ENCODE data around the gene USP53.
"Not testable (repeated sequence)": the region's sequence is repeated elsewhere in the genome, so short reads cannot be mapped to it uniquely, and the experiment has no call there.

The USP53 gene

DNA sequence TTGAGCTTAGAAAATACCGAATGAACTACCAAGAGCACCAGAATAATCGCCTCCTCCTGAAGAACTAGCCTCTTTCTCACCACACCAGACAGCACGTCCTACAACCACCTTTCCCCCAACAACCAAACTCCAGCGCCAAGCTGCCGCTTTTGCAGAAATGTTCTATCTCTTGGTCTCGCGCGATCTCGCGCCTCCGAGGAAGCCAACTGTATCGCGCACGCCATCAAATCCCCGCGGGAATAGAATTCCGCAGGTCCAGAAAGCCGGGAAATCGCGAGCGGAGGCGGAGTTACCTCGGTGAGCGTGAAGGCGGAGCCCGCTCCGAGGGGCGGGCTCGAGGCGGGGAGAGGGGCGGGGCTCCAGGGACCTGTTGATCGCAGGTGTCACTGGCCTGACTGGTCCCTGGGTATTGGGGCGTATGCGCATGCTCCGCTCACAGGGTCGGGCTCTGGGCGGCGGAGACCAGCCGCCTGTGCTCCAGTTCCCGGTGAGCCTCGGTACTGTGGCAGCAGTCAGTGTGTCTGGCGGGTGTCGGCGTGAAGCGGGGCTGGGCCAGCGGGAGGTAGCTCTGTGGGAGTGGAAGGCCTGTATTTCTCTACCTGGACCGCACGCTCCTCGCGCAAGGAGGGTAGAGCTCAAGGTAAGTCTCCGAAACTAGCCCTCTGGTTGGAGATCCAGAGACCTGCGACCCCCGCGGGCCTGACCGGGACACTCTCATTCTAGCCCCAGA lies at the start of gene USP53:
USP53 (plus strand) TSS at position 480 of the 730 bp plus-strand sequence. CDS start 27,047 bp downstream, outside the sequence.
- no peaks in the 10 kb centered on the region for H3K4me1 ChIP-seq (ENCODE audit: control insufficient read depth, insufficient read depth, low read length)
- H3K9ac ChIP-seq (ENCODE audit: low read length in 2 of 2) = peak within 1 kb of the TSS; percentile 94 to 95
- no peaks in the 10 kb centered on the region for H3K36me3 ChIP-seq (ENCODE audit: control insufficient read depth in 2 of 2, insufficient read depth in 2 of 2, low read length in 2 of 2)
- H3K27ac ChIP-seq (ENCODE audit: low read length) = peak within 1 kb of the TSS; percentile 87
- peak within 1 kb of the TSS; percentile 95 to 98 for H3K4me3 ChIP-seq (ENCODE audit: low read length in 2 of 2)
- no peaks in the 10 kb centered on the region for H3K27me3 ChIP-seq (ENCODE audit: control insufficient read depth in 1 of 2, insufficient read depth in 2 of 2, low read length in 2 of 2)
- no peaks in the 10 kb centered on the region for H3K9me3 ChIP-seq (ENCODE audit: control insufficient read depth in 2 of 2, low read length in 2 of 2)

GRCh38 chr4:119165767-119166166 lies 46.7 kb upstream of the USP53 start:
- Histone ChIP-seq H3K4me1 (ENCODE audit: control insufficient read depth, insufficient read depth, low read length) (no peaks in the 10 kb centered on the region), H3K9ac (ENCODE audit: low read length in 2 of 2) (no peak overlapping the region), H3K27ac (ENCODE audit: low read length) (no peak overlapping the region)

GRCh38 chr4:119170195-119170594 lies 42.3 kb upstream of the USP53 start:
- no peak overlapping the region for H3K4me3 ChIP-seq (ENCODE audit: low read length in 2 of 2)
- H3K27ac ChIP-seq (ENCODE audit: low read length) = no peak overlapping the region
- H3K27me3 ChIP-seq (ENCODE audit: control insufficient read depth in 1 of 2, insufficient read depth in 2 of 2, low read length in 2 of 2) = no peaks in the 10 kb centered on the region
- H3K36me3 ChIP-seq (ENCODE audit: control insufficient read depth in 2 of 2, insufficient read depth in 2 of 2, low read length in 2 of 2) = no peaks in the 10 kb centered on the region
- no peak overlapping the region for H3K9ac ChIP-seq (ENCODE audit: low read length in 2 of 2)
- H3K4me1 ChIP-seq (ENCODE audit: control insufficient read depth, insufficient read depth, low read length) = no peaks in the 10 kb centered on the region
- H3K9me3 ChIP-seq (ENCODE audit: control insufficient read depth in 2 of 2, low read length in 2 of 2) = no peaks in the 10 kb centered on the region

More at GRCh38 chr4:119165767-119166166, 46.7 kb upstream of the USP53 start:
- no peak overlapping the region for H3K4me3 ChIP-seq (ENCODE audit: low read length in 2 of 2)
- H3K27me3 ChIP-seq (ENCODE audit: control insufficient read depth in 1 of 2, insufficient read depth in 2 of 2, low read length in 2 of 2) = no peaks in the 10 kb centered on the region
- no peaks in the 10 kb centered on the region for H3K36me3 ChIP-seq (ENCODE audit: control insufficient read depth in 2 of 2, insufficient read depth in 2 of 2, low read length in 2 of 2)
- no peaks in the 10 kb centered on the region for H3K9me3 ChIP-seq (ENCODE audit: control insufficient read depth in 2 of 2, low read length in 2 of 2)

- no peak overlapping the region for H3K4me3 ChIP-seq (ENCODE audit: low read length in 2 of 2)
- H3K9me3 ChIP-seq (ENCODE audit: control insufficient read depth in 2 of 2, low read length in 2 of 2) = no peaks in the 10 kb centered on the region
- H3K9ac ChIP-seq (ENCODE audit: low read length in 2 of 2) = no peak overlapping the region
- H3K36me3 ChIP-seq (ENCODE audit: control insufficient read depth in 2 of 2, insufficient read depth in 2 of 2, low read length in 2 of 2) = no peaks in the 10 kb centered on the region
- H3K4me1 ChIP-seq (ENCODE audit: control insufficient read depth, insufficient read depth, low read length) = no peaks in the 10 kb centered on the region
- no peaks in the 10 kb centered on the region for H3K27me3 ChIP-seq (ENCODE audit: control insufficient read depth in 1 of 2, insufficient read depth in 2 of 2, low read length in 2 of 2)
- no peak overlapping the region for H3K27ac ChIP-seq (ENCODE audit: low read length)
These were observed 40.3 kb upstream of the USP53 start for GRCh38 chr4:119172223-119172622.

- H3K36me3 ChIP-seq (ENCODE audit: control insufficient read depth in 2 of 2, insufficient read depth in 2 of 2, low read length in 2 of 2); H3K9me3 ChIP-seq (ENCODE audit: control insufficient read depth in 2 of 2, low read length in 2 of 2); H3K4me1 ChIP-seq (ENCODE audit: control insufficient read depth, insufficient read depth, low read length); H3K4me3 ChIP-seq (ENCODE audit: low read length in 2 of 2); H3K27ac ChIP-seq (ENCODE audit: low read length); H3K27me3 ChIP-seq (ENCODE audit: control insufficient read depth in 1 of 2, insufficient read depth in 2 of 2, low read length in 2 of 2); H3K9ac ChIP-seq (ENCODE audit: low read length in 2 of 2): not testable (repeated sequence)
These were observed 38.7 kb upstream of the USP53 start for GRCh38 chr4:119173729-119174361.

GRCh38 chr4:119179011-119179410 lies 33.5 kb upstream of the USP53 start:
- no peaks in the 10 kb centered on the region for H3K36me3 ChIP-seq (ENCODE audit: control insufficient read depth in 2 of 2, insufficient read depth in 2 of 2, low read length in 2 of 2)
- no peak overlapping the region for H3K9ac ChIP-seq (ENCODE audit: low read length in 2 of 2)
- no peak overlapping the region for H3K4me3 ChIP-seq (ENCODE audit: low read length in 2 of 2)
- no peaks in the 10 kb centered on the region for H3K4me1 ChIP-seq (ENCODE audit: control insufficient read depth, insufficient read depth, low read length)
- H3K9me3 ChIP-seq (ENCODE audit: control insufficient read depth in 2 of 2, low read length in 2 of 2) = no peaks in the 10 kb centered on the region
- H3K27ac ChIP-seq (ENCODE audit: low read length) = no peak overlapping the region
- no peaks in the 10 kb centered on the region for H3K27me3 ChIP-seq (ENCODE audit: control insufficient read depth in 1 of 2, insufficient read depth in 2 of 2, low read length in 2 of 2)

- H3K27ac ChIP-seq (ENCODE audit: low read length) = no peak overlapping the region
- no peaks in the 10 kb centered on the region for H3K9me3 ChIP-seq (ENCODE audit: control insufficient read depth in 2 of 2, low read length in 2 of 2)
- H3K9ac ChIP-seq (ENCODE audit: low read length in 2 of 2) = no peak overlapping the region
- no peaks in the 10 kb centered on the region for H3K36me3 ChIP-seq (ENCODE audit: control insufficient read depth in 2 of 2, insufficient read depth in 2 of 2, low read length in 2 of 2)
- no peaks in the 10 kb centered on the region for H3K27me3 ChIP-seq (ENCODE audit: control insufficient read depth in 1 of 2, insufficient read depth in 2 of 2, low read length in 2 of 2)
- no peaks in the 10 kb centered on the region for H3K4me1 ChIP-seq (ENCODE audit: control insufficient read depth, insufficient read depth, low read length)
- H3K4me3 ChIP-seq (ENCODE audit: low read length in 2 of 2) = no peak overlapping the region
These were observed 28.4 kb upstream of the USP53 start for GRCh38 chr4:119184128-119184527.

DNA sequence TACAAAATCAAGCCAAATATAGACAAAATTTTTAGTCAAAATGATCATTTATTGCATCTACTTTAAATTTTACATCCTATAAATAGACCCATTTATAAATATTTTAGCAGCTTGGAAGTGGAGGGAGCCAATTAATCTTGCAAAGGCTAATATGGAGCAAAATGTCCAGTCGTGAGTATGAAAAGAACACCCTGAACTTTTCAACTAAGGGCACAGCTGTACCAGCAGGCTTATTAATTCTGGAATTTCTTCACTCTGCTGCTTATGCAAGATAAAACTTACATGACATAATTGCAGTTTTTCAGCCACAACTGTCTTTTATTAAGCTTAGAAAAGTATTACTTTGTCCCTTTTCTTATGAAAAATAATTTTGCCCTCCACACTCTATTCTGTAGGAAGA lies 22.9 kb upstream of the USP53 start:
- Histone ChIP-seq H3K4me3 (ENCODE audit: low read length in 2 of 2) (no peak overlapping the region), H3K9me3 (ENCODE audit: control insufficient read depth in 2 of 2, low read length in 2 of 2) (no peaks in the 10 kb centered on the region), H3K27ac (ENCODE audit: low read length) (no peak overlapping the region), H3K36me3 (ENCODE audit: control insufficient read depth in 2 of 2, insufficient read depth in 2 of 2, low read length in 2 of 2) (no peaks in the 10 kb centered on the region), H3K27me3 (ENCODE audit: control insufficient read depth in 1 of 2, insufficient read depth in 2 of 2, low read length in 2 of 2) (no peaks in the 10 kb centered on the region), H3K9ac (ENCODE audit: low read length in 2 of 2) (no peak overlapping the region), H3K4me1 (ENCODE audit: control insufficient read depth, insufficient read depth, low read length) (no peaks in the 10 kb centered on the region)

DNA sequence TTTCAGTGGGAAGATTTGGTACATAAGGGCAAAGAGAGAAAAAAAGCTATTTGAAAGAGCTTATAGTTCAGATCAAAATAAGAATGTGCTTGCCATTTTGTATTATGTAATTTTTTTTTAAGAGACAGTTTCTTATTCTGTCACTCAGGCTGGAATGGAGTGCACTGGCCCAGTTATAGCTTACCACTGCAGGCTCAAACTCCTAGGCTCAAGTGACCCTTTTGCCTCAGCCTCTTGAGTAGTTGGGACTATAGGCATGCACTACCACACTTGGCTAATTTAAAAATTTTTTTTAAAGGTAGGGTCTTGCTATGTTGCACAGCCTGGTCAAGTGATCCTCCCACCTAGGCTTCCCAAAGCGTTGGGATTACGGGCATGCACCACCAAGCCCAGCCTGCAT lies 22.2 kb upstream of the USP53 start:
- Histone ChIP-seq H3K36me3 (ENCODE audit: control insufficient read depth in 2 of 2, insufficient read depth in 2 of 2, low read length in 2 of 2) (no peaks in the 10 kb centered on the region), H3K27ac (ENCODE audit: low read length) (no peak overlapping the region)

DNA sequence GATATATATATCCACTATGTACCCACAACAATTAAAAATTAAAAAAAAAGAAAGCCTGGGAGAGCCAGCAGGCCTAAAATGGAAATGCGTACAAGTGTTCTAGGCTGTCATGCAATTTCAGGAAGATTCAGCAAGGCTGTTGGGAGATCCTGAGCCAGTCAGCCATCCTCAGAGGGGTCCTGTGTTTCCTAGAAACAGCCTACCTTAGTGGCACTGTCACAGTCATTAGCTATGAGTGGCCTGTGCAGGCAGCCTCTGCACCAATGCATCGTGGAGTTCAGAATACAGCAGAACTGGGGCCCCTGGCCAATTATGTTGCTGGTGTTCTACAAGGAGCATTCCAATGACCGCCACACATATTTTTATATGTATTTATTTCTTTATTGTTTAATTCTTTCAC lies 21.0 kb upstream of the USP53 start:
- H3K36me3 ChIP-seq (ENCODE audit: control insufficient read depth in 2 of 2, insufficient read depth in 2 of 2, low read length in 2 of 2) = no peaks in the 10 kb centered on the region
- H3K9me3 ChIP-seq (ENCODE audit: control insufficient read depth in 2 of 2, low read length in 2 of 2) = no peaks in the 10 kb centered on the region
- no peaks in the 10 kb centered on the region for H3K4me1 ChIP-seq (ENCODE audit: control insufficient read depth, insufficient read depth, low read length)
- no peak overlapping the region for H3K9ac ChIP-seq (ENCODE audit: low read length in 2 of 2)
- H3K27me3 ChIP-seq (ENCODE audit: control insufficient read depth in 1 of 2, insufficient read depth in 2 of 2, low read length in 2 of 2) = no peaks in the 10 kb centered on the region
- H3K27ac ChIP-seq (ENCODE audit: low read length) = no peak overlapping the region
- no peak overlapping the region for H3K4me3 ChIP-seq (ENCODE audit: low read length in 2 of 2)

More for the DNA sequence above, 22.2 kb upstream of the USP53 start:
- Histone ChIP-seq H3K9ac (ENCODE audit: low read length in 2 of 2) (no peak overlapping the region), H3K27me3 (ENCODE audit: control insufficient read depth in 1 of 2, insufficient read depth in 2 of 2, low read length in 2 of 2) (no peaks in the 10 kb centered on the region), H3K4me3 (ENCODE audit: low read length in 2 of 2) (no peak overlapping the region), H3K9me3 (ENCODE audit: control insufficient read depth in 2 of 2, low read length in 2 of 2) (no peaks in the 10 kb centered on the region), H3K4me1 (ENCODE audit: control insufficient read depth, insufficient read depth, low read length) (no peaks in the 10 kb centered on the region)

DNA sequence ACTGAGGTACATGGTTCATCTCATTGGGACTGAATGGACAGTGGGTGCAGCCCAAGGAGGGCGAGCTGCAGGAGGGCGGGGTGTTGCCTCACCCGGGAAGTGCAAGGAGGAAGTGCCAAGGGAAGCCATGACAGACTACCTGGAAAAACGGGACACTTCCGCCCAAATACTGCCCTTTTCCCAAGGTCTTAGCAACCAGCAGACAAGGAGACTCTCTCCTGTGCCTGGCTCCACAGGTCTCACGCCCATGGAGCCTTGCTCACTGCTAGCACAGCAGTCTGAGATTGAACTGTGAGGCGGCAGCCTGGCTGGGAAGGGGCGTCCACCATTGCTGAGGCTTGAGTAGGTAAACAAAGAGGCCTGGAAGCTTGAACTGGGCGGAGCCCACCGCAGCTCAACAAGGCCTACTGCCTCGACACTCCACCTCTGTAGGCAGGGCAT lies 14.7 kb upstream of the USP53 start:
- Histone ChIP-seq H3K27me3 (ENCODE audit: control insufficient read depth in 1 of 2, insufficient read depth in 2 of 2, low read length in 2 of 2) (no peaks in the 10 kb centered on the region), H3K4me3 (ENCODE audit: low read length in 2 of 2) (no peak overlapping the region), H3K9me3 (ENCODE audit: control insufficient read depth in 2 of 2, low read length in 2 of 2) (no peaks in the 10 kb centered on the region), H3K9ac (ENCODE audit: low read length in 2 of 2) (no peak overlapping the region), H3K4me1 (ENCODE audit: control insufficient read depth, insufficient read depth, low read length) (no peaks in the 10 kb centered on the region), H3K27ac (ENCODE audit: low read length) (no peak overlapping the region), H3K36me3 (ENCODE audit: control insufficient read depth in 2 of 2, insufficient read depth in 2 of 2, low read length in 2 of 2) (no peaks in the 10 kb centered on the region)
